Stimulated activated CD4-positive, alpha-beta T cell treated with anti-CD3 and anti-CD28 coated beads, Interleukin-1b, Interleukin-23, amount 100 ng/mL, for 1 hour (primary cell): ENCODE results near the gene TSPAN8.
"Not testable (repeated sequence)": the region's sequence is repeated elsewhere in the genome, so short reads cannot be mapped to it uniquely, and the experiment has no call there.

ENCODE experiments used
- DNase-seq, 2 donors: peaks; one replicate each; pipeline ENCODE4 v3.0.0-alpha.2; 2020; ENCODE audit warnings: low read depth in 2 of 2

TSPAN8 gene

DNA sequence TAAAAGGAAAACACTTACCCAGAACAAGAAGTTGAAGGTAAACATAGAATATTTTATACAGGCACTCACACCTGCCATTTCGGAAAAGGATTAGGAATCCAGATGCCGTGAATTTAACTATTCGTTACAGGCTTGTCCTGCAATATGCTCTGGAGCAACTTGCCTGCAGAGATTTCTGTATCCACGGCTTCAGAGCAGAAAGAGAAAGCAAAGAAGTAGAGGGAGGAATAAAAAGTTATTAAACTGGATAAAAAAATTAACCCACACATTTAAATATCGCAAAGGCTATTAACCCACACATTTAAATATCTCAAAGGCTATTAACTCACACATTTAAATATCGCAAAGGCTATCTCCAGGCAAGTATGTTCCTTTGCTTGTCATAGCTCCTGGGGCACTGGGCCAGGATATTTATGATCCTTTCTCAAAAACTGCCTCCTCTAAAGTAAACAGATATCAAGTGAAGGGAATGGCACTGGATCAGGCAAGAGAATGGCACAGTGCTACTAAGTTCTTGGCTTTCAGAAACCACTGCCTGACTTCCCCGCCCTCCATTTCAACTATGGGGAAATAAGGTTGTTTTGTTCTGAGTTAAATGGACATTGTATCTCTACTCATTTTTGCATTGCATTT, at the start of gene TSPAN8:
TSS of gene TSPAN8 (minus strand) at position 399 of the 633 bp plus-strand sequence. CDS start at position 78, 321 bp downstream.
- DNase-seq, result no peak

DNA sequence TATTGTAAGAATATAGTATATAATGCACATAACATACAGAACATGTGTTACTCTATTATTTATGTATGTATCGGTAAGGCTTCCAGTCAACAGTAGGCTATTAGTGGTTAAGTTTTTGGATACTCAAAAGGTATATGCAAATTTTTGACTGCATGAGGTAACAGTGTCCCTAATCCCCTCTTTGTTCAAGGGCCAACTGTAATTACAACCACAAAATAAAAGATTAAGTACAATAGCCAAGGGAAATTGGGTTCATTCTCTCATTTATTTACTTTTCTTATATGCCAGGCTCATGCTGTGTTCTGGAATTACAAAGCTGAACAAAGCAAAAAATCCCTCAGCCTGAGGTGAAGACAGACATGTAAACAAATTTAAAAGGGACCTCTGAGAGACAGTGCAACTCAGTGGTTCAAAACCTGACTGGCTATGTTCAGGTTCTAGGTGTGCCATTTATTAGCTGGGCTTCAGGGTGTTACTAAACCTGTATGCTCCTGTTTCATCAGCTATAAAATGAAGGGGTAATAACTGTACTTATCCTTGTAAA, 43.4 kb upstream of the TSPAN8 start:
- DNase-seq, result no peak

DNA sequence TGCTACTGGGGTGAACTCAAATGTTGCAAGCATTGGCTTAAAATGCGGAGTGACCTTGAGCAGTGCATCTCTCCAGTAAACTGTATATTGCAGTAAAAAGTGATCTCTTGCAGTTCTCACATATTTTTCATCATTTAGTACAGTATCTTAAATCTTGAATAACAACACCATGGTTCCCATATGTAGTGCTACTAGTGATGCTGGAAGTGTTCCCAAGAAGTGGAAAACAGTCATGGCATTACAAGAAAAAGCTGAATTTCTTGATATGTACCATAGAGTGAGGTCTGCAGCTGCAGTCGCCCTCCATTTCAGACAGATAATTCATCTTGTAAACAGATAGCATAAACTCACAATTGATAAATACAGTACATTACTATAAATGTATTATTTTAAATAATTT, 42.9 kb upstream of the TSPAN8 start:
- no peak for DNase-seq

DNA sequence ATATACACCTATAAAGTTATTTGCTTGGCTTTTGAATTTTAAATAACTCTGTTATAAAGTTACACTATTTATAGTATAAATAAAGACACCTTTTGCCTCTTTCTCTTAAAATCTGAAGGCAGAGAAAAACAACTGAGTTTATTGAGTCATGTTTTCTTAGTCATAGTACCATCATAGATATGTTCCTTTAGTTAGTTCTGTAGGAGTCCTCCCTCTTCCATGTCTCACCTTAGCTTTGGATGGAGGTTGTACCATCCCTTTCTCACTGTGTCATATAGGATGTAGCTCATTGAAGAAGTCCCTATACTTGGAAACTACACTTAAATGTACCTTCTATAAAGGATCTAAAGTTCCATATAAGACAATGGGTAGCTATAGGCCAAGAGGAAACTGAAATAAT, 39.7 kb upstream of the TSPAN8 start:
- no peak for DNase-seq

DNA sequence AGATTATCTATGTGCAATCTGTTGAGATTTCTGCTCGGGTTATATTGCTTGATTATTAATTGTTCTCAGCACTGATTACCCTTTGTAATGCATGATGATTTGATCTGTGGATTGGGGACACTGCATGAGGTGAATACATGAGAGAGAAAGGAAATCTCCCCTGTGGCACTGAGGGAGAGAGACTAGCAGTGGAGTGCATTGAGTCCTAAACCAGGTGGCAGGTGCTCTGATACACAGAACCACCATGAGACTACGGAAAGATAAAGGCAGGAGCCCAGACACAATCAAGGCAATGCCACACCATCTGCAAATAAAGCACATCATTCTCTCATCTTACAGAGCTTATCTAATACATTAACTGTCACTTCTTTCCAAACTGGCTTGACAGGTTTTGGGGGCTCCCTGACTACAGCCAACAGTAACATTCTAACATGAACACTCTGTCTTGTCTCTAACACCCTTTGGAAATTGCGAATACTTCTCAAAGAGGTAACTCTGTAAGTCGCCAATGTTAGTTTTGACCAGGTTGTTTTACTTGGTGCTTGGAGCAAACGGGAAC, 37.6 kb upstream of the TSPAN8 start:
- DNase-seq, result no peak

DNA sequence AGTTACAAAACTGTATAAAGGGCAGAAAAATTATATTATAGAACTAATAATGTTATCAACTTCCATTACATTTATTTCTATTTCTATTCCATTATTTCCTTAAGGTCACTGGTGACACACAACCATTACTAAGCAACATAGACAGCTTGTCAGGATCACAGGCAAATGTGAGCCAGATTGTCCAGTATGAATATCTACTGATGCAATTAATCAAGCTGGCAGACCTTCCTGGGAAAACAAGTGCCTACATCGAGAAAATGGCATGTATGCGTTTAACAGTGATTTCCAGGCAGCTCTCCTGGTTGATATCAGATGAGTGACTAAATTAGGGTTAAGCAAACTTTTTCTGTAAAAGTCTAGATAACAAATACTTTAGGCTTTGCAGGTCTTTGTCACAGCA, 36.9 kb upstream of the TSPAN8 start:
- DNase-seq, result no peak

DNA sequence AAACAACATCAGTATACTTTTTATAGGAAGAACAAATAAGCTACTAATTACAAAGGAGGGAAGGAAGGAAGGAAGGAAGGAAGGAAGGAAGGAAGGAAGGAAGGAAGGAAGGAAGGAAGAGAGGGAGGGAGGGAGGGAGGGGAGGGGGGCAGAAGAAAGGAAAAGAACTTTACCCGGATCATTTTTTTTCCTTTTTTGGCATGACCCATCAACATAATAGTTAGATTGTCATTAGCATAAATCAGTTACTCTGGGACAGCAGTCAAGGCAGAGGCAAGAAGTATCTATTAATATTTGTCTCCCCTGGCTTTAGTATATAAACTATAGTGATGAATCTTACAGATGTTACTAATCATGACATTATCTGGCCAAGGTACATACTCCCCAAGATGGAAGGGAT, 35.2 kb upstream of the TSPAN8 start:
- no peak for DNase-seq

DNA sequence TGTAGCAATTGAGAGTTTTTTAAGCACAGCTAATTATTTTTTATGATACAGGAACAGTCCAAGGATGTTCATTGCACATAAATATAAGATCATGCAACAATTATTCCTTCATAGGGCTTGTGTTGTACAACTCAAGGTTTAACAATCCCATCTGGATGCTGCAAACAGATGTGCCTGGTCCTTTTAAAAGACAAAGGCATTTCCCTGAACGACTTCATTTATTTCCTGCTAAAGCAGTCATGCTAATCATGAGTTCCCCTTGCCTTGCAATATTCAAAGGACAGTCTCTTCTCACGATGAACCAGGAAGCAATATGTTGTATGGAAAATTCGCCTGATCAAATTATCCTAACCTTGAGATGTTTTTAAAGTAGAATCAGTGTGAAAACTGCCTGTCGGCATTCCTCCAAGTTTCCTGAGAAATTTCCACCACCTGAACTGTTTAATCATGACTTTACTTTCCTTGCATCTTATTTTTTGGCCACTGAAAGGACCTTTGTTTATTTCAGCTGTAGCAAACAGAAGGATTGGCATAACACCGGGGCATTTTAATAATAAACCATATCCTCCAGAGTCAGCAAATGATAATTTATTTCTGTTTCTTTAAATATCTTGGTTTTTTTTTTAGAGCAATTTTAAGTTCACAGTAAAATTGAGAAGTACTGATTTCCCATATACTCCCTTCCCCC, 33.9 kb upstream of the TSPAN8 start:
- no peak for DNase-seq

DNA sequence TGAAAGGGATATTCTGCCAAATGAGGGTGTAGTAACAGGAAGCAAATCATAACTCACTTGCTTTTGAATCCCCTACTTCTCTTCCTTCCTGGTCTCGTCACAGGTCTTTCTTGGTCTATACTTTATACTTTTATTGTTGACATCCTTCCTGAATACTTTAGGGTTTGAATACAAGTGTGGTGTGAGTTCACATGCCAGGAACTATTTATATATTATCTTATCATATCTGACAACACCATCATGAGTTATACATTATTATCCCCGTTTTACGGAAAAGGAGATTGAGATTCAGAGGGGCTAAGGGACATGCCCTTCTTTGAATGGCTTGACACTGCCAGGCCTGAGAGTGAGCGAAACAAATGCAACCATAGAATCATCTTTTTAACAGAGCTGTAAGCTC, 33.0 kb upstream of the TSPAN8 start:
- no peak for DNase-seq

DNA sequence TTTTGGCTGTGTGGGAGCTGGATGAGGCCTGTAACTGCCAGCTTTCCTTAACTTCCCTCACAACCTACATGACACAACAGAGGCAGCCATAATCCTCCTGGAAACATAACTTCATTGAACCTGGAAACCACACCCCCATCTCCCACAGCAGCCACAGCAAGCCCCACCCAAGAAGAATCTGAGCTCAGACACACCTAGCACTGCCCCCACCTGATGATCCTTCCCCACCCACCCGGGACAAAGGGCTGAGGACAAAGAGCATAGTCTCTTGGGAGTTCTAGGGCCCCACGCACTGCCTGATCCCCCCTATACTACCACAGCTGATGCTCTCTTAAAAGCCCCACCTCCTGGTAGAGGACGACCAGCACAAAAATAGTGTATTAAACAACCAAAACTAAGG, 29.6 kb upstream of the TSPAN8 start:
- no peak for DNase-seq

DNA sequence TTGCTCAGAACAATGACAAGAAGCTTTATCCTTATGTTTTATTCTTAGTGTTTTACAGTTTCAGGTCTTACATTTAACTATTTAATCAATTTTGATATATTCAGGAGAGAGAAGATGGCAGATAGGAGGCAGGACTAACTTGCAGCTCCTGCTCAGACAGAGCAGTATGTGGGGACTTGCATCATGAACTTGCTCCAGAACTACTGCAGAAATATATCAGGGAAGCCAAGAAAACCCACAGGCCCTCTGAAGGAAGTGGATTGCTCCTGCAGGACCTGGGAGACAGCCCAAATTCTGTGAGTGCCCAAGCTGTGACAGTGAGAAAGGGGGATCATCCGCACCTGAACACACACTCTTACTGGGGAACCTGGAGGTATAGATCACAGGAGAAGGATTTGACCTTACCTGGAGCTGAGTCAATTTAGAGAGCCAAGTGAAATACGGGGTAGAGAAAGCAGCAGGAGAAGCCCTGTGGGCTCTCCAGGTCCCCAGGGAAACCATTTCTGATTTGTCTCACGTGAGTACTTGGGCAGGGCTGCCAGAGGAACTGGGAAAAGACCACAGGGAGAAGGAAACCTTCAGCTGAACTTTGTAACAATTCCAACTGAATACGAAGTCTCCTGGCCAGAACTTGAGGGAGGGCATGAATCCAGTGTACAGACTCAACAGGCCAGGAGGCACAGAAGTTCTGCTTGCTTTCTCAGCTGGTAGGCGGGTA, 28.9 kb upstream of the TSPAN8 start:
- no peak for DNase-seq

DNA sequence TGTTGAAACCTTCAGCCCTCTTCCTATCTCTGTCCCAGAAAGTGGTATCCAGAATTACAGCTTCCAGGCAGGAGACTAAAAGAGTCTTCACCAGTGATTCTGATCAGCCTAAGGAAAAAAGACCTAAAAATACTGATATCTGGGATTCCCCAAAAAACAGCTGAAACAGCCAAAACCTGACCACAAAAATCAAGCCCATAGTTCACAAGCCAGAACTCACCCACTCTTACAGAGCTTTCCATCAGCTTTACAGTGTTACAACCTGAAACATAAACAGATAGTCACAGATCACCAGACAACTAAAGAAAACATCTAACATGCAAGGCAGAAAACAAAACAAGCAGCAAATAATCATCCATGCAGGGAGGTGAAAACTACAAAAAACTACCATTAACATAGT, 26.0 kb upstream of the TSPAN8 start:
- no peak for DNase-seq

DNA sequence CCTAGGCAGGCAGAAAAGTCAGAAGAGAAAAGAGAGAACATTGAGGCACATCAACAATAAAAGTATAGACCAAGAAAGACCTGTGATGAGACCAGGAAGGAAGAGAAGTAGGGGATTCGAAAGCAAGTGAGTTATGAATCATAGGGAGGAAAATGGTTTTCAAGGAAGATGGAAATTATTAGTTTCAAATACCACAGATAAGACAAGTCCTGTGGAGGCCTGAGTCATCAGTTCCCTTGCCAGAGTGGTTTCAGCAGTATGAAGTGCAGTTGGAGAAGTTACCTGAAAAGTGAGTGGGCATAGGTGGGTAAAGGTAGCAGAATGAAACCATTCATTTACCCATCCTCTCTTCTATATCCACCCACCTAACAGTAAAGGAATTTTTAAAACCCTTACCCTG, 25.2 kb upstream of the TSPAN8 start:
- no peak for DNase-seq

DNA sequence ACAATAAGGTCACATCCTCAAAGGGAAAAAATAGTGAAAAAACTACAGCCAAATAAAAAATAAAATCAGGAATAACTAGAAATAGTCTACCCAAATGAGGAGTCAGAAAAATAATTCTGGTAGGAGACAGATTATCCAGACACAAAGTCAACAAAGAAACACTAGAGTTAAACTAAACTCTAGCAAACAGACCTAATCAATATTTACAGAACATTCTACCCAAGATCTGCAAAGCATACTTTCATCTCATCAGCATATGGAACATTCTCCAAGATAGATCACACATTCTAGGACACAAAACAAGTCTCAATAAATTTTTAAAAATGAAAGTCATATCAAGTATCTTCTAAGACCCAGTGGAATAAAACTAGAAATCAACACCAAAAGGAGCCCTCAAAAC, 20.4 kb upstream of the TSPAN8 start:
- DNase-seq, result no peak

DNA sequence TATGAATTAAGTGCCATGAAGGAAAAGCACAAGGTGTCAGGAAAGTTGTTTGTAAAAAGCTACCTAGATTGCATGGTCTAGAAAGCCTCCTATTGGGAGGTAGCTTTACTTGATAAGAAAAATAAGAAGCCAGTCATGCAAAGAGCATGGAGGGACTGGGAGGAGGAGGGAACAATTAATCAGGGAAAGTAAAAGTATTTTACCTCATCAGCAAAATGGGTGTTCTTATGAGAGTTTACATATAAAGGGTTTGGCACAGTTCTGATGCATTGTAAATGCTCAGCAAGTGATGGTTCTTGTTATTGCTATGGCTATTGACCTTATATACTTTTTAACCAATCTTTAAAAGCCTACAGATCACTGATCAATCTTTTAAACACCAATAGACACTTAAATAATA, 17.0 kb upstream of the TSPAN8 start:
- DNase-seq, result no peak

DNA sequence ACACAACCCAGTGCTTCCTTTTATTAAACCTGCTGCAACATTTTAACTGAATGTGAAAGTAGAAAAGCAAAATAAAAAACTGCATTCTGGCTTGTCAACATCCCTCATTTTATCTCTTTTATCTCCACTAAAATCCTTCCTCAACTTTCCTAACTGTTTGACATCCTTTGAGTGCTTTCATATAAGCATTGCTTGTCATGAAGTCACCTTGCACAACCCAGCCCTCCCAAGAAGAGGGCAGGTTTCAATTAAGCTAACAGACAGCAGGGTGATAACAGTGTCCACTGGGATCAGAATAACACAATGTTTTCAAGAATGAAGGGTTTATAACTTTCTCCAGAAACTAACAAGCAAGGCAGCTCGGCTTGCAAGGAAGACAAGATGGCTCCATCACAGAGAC, 16.3 kb upstream of the TSPAN8 start:
- DNase-seq, result no peak

DNA sequence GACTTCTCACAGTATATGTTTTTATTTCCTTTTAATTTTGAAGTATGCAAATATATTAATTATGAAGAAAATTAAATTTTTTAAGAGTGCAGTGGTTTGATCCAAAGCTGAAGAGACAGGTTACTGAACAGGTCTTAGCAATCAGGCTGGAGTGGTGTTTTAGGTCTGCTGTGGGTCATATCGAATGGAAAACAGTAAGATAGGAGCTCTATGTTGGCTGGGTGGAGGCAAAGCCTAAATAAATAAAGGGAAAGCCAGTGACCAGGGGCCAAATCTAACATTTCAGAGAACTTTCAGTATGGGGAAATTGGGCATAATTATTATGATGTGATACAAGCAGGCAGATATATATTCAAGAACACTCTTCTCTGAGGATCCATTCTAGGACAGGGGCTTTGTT, 12.7 kb upstream of the TSPAN8 start:
- no peak for DNase-seq

DNA sequence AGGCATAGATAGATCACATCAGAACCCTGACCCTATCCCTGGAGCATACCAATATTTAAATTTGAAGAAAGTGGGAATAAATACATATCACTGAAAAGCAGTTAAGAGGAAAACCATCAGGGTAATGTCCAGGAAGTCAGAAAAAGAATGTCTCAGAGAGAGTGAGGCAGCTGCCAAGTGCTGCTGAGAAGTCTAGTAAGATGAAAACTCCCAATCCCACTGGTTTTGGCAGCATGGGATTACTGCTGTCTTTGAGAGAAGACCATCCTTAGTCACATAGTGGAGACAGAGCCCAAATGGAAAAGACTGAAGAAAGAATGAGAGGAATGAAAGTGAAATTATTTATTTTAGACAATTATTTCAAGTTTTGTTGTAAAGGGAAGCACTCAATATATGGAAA, 11.5 kb upstream of the TSPAN8 start:
- no peak for DNase-seq

DNA sequence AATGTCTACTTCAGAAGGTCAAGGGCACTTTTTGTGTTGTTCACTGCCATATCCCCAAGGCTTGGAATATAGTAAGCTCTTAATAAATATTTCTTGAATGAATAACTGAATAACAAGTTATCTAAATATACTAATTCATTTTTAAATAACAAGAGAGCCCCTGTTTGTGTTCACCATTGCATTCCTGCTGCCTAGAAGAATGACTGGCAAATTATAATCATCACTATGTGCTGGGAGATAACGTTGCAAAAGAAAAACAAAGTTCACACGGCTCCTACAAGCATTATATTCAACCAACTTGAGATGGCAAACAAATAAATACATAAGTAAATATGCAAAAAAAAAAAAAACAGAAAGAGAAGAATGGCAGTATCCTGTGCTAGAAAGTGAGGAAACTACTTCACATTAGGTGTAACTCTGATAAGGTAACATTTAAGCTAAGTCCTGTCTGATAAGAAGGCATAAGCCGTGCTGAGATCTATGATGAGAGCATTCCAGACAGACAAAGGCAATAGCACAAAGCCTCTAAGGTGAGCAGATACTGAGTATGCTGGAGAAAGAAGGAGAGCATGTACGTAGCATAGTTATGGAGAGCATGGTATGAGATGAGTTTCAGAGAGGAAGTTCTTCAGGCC, 9.2 kb upstream of the TSPAN8 start:
- DNase-seq, result no peak

DNA sequence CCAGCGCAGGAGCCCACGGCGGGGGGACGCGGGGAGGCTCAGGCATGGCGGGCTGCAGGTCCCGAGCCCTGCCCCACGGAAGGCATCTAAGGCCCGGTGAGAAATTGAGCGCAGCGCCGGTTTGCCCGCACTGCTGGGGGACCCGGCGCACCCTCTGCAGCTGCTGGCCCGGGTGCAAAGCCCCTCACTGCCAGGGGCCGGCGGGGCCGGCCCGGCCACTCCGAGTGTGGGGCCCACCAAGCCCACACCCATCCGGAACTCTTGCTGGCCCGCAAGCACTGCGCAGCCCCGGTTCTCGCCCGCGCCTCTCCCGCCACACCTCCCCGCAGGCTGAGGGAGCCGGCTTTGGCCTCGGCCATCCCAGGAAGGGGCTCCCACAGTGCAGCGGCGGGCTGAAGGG, 8.5 kb upstream of the TSPAN8 start:
- DNase-seq, result no peak

DNA sequence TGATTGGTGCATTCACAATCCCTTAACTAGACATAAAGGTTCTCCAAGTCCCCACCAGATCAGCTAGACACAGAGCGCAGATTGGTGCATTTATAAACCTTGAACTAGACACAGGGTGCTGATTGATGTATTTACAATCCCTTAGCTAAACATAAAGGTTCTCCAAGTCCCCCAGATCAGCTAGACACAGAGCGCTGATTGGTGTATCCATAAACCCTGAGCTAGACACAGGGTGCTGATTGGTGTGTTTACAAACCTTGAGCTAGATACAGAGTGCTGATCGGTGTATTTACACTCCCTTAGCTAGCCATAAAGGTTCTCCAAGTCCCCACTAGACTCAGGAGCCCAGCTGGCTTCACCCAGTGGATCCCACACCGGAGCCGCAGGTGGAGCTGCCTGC, 8.0 kb upstream of the TSPAN8 start:
- not testable (repeated sequence) for DNase-seq

DNA sequence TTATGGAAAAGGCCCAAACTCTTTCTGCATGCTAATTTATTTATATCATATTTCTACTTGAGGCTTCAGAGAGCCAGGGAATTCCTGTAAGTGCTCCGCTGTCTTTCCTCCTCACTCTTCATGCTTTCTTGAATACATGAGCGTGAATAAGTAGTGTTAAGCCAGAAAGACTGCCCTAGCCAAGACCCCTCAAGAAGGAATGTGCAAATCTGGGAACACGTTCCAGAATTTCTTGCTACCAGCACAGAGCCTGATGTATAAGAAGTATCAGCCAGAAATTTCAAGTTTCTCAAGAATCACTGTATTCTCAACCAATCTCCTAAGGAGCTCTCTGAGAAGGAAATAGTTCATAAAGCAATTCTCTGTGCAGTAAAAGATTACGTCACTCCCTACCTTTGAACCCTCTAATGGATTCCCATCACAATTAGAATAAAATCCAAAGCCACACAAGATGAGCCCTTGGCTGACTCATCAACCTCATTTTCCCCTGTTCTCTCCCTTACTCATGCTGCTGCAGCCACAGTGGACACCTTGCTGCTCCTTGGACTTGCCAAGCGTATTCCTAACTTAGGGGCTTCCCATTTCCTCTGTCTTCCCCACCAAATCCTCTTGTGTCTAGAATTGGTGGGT, 6.9 kb upstream of the TSPAN8 start:
- no peak for DNase-seq
